Measurements from ENCODE around the gene OR6C75. TPM values are rescaled to one million over a fixed set of nuclear protein-coding genes. Genes with fewer than 3 reads are reported as not detected.
"Not testable (repeated sequence)": the region's sequence is repeated elsewhere in the genome, so short reads cannot be mapped to it uniquely, and the experiment has no call there.

OR6C75 gene
- total and polyA plus RNA-seq, 4 donors: not detected

DNA sequence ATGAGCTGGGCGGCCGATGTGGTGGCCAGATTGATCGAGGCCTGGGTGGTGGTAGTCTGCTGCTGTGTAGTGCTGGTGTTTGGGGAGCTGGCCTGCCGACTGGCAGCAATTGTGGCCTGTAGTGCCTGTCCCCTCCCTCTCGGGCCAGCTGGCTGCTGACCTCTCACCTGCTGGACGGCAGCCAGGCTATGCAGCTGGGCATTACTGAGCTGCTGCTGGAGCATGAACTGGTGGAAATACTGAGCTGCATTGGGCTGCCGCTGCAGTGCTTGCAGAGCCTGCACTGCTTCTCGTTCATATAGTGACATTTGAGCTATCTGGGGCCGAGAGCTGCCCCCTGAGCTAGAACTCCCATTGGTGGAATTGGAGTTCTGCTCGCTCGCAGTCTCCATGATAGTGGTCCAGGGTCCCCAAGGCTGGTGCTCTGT lies 51.6 kb downstream of the OR6C75 start:
- H3K4me3 ChIP-seq (ENCODE audit: low read depth in 1 of 3, low read length in 3 of 3); H3K27me3 ChIP-seq (ENCODE audit: control insufficient read depth in 4 of 4, insufficient read depth in 4 of 4, low read length in 3 of 4); H3K9ac ChIP-seq (ENCODE audit: low read depth in 1 of 2, low read length in 2 of 2); H3K9me3 ChIP-seq (ENCODE audit: control insufficient read depth in 4 of 4, low read length in 3 of 4); H3K36me3 ChIP-seq (ENCODE audit: control insufficient read depth in 4 of 4, insufficient read depth in 3 of 4, low read depth in 1 of 4, low read length in 3 of 4); H3K27ac ChIP-seq (ENCODE audit: low read depth in 1 of 2, low read length in 2 of 2); H3K4me1 ChIP-seq (ENCODE audit: control insufficient read depth in 4 of 4, insufficient read depth in 4 of 4, low read length in 3 of 4); DNase-seq (ENCODE audit: low spot score): not testable (repeated sequence)
- TF ChIP-seq SP1 (IDR thresholded peaks at IDR 0.05) (peak; percentile 16), RXRA (IDR thresholded peaks at IDR 0.05) (peak in 1 of 2 donors; percentile 20)
- WGBS: 54% methylated on average over 11 of the region's 11 CpGs

DNA sequence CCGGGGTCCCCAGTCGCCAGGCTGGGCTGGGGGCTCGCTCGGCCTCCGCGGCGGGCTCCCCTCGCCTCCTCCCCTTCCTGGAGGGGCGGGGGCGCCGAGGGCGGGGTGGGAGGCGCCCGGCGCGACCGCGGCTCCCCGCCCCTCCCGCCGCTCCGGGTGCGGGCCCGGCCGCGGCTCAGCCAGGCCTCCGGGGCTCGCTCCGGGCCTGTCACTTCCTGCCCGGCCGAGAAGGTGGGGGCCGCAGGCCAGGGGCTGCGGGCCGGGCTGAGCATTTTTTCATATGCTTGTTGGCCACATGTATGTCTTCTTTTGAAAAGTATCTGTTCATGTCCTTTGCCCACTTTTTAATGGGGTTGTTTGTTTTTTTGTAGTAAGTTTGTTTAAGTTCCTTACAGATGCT lies 52.1 kb downstream of the OR6C75 start:
- not testable (repeated sequence) for H3K9ac ChIP-seq (ENCODE audit: low read depth in 1 of 2, low read length in 2 of 2); H3K4me1 ChIP-seq (ENCODE audit: control insufficient read depth in 4 of 4, insufficient read depth in 4 of 4, low read length in 3 of 4); H3K36me3 ChIP-seq (ENCODE audit: control insufficient read depth in 4 of 4, insufficient read depth in 3 of 4, low read depth in 1 of 4, low read length in 3 of 4); H3K27me3 ChIP-seq (ENCODE audit: control insufficient read depth in 4 of 4, insufficient read depth in 4 of 4, low read length in 3 of 4); DNase-seq (ENCODE audit: low spot score); H3K9me3 ChIP-seq (ENCODE audit: control insufficient read depth in 4 of 4, low read length in 3 of 4); H3K4me3 ChIP-seq (ENCODE audit: low read depth in 1 of 3, low read length in 3 of 3); H3K27ac ChIP-seq (ENCODE audit: low read depth in 1 of 2, low read length in 2 of 2)
- WGBS: 25% methylated on average over 10 of the region's 34 CpGs

DNA sequence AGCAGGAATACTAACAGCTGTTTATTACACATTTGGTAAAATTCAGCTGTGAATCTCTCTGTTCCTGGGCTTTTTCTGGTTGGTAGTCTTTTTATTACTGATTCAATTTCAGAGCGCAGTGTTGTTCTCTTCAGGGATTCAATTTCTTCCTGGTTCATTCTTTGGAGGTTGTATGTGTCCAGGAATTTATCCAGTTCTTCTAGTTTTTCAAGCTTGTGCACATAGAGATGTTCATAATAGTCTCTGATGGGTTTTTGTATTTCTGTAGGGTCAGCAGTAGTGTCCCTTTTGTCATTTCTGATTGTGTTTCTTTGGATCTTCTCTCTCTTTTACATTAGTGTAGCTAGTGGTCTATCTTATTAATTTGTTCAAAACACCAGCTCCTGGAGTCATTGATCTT lies 54.2 kb downstream of the OR6C75 start:
- no peaks in the 10 kb centered on the region for H3K9me3 ChIP-seq (ENCODE audit: control insufficient read depth in 4 of 4, low read length in 3 of 4)
- TF ChIP-seq RAD21 (IDR thresholded peaks at IDR 0.05) (no peak), JUND (IDR thresholded peaks at IDR 0.05) (no peak), TAF1 (conservative IDR thresholded peaks at IDR 0.05) (no peak), YY1 (IDR thresholded peaks at IDR 0.05) (no peak), RXRA (IDR thresholded peaks at IDR 0.05) (no peak)
- TF ChIP-seq, protein P1, sequence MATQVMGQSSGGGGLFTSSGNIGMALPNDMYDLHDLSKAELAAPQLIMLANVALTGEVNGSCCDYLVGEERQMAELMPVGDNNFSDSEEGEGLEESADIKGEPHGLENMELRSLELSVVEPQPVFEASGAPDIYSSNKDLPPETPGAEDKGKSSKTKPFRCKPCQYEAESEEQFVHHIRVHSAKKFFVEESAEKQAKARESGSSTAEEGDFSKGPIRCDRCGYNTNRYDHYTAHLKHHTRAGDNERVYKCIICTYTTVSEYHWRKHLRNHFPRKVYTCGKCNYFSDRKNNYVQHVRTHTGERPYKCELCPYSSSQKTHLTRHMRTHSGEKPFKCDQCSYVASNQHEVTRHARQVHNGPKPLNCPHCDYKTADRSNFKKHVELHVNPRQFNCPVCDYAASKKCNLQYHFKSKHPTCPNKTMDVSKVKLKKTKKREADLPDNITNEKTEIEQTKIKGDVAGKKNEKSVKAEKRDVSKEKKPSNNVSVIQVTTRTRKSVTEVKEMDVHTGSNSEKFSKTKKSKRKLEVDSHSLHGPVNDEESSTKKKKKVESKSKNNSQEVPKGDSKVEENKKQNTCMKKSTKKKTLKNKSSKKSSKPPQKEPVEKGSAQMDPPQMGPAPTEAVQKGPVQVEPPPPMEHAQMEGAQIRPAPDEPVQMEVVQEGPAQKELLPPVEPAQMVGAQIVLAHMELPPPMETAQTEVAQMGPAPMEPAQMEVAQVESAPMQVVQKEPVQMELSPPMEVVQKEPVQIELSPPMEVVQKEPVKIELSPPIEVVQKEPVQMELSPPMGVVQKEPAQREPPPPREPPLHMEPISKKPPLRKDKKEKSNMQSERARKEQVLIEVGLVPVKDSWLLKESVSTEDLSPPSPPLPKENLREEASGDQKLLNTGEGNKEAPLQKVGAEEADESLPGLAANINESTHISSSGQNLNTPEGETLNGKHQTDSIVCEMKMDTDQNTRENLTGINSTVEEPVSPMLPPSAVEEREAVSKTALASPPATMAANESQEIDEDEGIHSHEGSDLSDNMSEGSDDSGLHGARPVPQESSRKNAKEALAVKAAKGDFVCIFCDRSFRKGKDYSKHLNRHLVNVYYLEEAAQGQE (IDR thresholded peaks at IDR 0.05): no peak
- TF ChIP-seq, protein P2, sequence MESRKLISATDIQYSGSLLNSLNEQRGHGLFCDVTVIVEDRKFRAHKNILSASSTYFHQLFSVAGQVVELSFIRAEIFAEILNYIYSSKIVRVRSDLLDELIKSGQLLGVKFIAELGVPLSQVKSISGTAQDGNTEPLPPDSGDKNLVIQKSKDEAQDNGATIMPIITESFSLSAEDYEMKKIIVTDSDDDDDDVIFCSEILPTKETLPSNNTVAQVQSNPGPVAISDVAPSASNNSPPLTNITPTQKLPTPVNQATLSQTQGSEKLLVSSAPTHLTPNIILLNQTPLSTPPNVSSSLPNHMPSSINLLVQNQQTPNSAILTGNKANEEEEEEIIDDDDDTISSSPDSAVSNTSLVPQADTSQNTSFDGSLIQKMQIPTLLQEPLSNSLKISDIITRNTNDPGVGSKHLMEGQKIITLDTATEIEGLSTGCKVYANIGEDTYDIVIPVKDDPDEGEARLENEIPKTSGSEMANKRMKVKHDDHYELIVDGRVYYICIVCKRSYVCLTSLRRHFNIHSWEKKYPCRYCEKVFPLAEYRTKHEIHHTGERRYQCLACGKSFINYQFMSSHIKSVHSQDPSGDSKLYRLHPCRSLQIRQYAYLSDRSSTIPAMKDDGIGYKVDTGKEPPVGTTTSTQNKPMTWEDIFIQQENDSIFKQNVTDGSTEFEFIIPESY (IDR thresholded peaks at IDR 0.05): no peak
- TF ChIP-seq, protein P3, sequence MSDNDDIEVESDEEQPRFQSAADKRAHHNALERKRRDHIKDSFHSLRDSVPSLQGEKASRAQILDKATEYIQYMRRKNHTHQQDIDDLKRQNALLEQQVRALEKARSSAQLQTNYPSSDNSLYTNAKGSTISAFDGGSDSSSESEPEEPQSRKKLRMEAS (IDR thresholded peaks at IDR 0.05): no peak
- TF ChIP-seq, protein P4, sequence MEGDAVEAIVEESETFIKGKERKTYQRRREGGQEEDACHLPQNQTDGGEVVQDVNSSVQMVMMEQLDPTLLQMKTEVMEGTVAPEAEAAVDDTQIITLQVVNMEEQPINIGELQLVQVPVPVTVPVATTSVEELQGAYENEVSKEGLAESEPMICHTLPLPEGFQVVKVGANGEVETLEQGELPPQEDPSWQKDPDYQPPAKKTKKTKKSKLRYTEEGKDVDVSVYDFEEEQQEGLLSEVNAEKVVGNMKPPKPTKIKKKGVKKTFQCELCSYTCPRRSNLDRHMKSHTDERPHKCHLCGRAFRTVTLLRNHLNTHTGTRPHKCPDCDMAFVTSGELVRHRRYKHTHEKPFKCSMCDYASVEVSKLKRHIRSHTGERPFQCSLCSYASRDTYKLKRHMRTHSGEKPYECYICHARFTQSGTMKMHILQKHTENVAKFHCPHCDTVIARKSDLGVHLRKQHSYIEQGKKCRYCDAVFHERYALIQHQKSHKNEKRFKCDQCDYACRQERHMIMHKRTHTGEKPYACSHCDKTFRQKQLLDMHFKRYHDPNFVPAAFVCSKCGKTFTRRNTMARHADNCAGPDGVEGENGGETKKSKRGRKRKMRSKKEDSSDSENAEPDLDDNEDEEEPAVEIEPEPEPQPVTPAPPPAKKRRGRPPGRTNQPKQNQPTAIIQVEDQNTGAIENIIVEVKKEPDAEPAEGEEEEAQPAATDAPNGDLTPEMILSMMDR (IDR thresholded peaks at IDR 0.05; ENCODE audit: low read depth, low read length, missing input control): no peak
- TF ChIP-seq, protein P5, sequence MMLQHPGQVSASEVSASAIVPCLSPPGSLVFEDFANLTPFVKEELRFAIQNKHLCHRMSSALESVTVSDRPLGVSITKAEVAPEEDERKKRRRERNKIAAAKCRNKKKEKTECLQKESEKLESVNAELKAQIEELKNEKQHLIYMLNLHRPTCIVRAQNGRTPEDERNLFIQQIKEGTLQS (IDR thresholded peaks at IDR 0.05): no peak
- H3K36me3 ChIP-seq (ENCODE audit: control insufficient read depth in 4 of 4, insufficient read depth in 3 of 4, low read depth in 1 of 4, low read length in 3 of 4): no peaks in the 10 kb centered on the region
- H3K27me3 ChIP-seq (ENCODE audit: control insufficient read depth in 4 of 4, insufficient read depth in 4 of 4, low read length in 3 of 4): no peaks in the 10 kb centered on the region
- peaks cover 0 to 2% (median 0%) of the 10 kb centered on the region in 4 donors for H3K4me1 ChIP-seq (ENCODE audit: control insufficient read depth in 4 of 4, insufficient read depth in 4 of 4, low read length in 3 of 4)
- 89% methylated on average over 1 of the region's 1 CpG for WGBS
- no peak overlapping the region for H3K4me3 ChIP-seq (ENCODE audit: low read depth in 1 of 3, low read length in 3 of 3)
- H3K9ac ChIP-seq (ENCODE audit: low read depth in 1 of 2, low read length in 2 of 2): no peak overlapping the region
- no peak overlapping the region for H3K27ac ChIP-seq (ENCODE audit: low read depth in 1 of 2, low read length in 2 of 2)
- no peak for DNase-seq (ENCODE audit: low spot score)

Measured in liver (tissue), 9 donors.